Measurements from ENCODE around the gene ROBO1.

The ROBO1 gene

DNA sequence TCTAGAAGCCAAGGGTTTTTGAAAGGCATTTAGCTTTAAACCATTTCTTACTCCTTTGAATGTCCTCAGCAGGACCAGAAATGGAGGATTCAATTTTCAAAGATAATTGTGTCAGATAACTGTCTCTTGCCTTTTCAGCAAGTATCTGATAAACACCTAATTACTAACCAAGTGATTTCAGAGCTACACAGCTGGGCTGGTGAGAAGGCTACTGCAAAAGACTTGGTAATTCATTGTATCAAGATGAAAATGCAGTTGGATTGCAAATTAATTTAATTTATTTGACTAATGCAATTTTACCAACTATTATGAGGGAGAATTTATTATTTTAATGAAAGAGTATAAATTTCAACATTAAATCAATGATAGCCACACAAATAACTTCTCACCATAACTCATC is 165.4 kb downstream of the ROBO1 start:
- TF ChIP-seq, protein P1, sequence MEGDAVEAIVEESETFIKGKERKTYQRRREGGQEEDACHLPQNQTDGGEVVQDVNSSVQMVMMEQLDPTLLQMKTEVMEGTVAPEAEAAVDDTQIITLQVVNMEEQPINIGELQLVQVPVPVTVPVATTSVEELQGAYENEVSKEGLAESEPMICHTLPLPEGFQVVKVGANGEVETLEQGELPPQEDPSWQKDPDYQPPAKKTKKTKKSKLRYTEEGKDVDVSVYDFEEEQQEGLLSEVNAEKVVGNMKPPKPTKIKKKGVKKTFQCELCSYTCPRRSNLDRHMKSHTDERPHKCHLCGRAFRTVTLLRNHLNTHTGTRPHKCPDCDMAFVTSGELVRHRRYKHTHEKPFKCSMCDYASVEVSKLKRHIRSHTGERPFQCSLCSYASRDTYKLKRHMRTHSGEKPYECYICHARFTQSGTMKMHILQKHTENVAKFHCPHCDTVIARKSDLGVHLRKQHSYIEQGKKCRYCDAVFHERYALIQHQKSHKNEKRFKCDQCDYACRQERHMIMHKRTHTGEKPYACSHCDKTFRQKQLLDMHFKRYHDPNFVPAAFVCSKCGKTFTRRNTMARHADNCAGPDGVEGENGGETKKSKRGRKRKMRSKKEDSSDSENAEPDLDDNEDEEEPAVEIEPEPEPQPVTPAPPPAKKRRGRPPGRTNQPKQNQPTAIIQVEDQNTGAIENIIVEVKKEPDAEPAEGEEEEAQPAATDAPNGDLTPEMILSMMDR (conservative IDR thresholded peaks at IDR 0.05), result no peak
- TF ChIP-seq ZFX (IDR thresholded peaks at IDR 0.05), result no peak
- H3K27ac ChIP-seq, result no peak overlapping the region

DNA sequence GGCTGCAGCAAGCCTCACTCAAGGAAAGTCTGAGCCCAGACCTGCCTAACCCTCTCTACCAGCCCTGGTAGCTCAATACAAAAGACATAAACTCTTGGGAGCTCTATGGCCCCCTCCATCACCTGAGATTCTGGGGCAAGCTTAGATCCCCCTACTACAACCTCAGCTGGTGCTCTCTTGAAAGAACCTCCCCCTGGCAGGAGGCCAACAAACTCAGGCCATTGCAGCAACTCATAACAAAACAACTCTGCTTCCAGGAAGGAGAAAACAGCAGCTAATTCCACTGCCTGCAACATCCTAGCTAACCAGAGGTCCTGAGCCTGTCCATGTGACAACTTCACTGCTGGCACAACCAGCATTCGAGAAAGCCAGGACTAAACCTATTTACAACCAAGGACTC is 169.2 kb downstream of the ROBO1 start:
- TF ChIP-seq, protein P1 (conservative IDR thresholded peaks at IDR 0.05), result no peak
- no peak for TF ChIP-seq ZFX (IDR thresholded peaks at IDR 0.05)
- no peak overlapping the region for H3K27ac ChIP-seq

- no peak overlapping the region for H3K27ac ChIP-seq
- TF ChIP-seq ZFX (IDR thresholded peaks at IDR 0.05), result no peak
- TF ChIP-seq, protein P1 (conservative IDR thresholded peaks at IDR 0.05), result no peak
Measured at GRCh38 chr3:79597709-79598108, 170.1 kb downstream of the ROBO1 start.

GRCh38 chr3:79587150-79587549 is 180.6 kb downstream of the ROBO1 start:
- TF ChIP-seq, protein P1 (conservative IDR thresholded peaks at IDR 0.05), result no peak
- no peak for TF ChIP-seq ZFX (IDR thresholded peaks at IDR 0.05)
- H3K27ac ChIP-seq, result no peak overlapping the region

GRCh38 chr3:79586232-79586631 is 181.6 kb downstream of the ROBO1 start:
- TF ChIP-seq, protein P1 (conservative IDR thresholded peaks at IDR 0.05), result no peak
- no peak for TF ChIP-seq ZFX (IDR thresholded peaks at IDR 0.05)

DNA sequence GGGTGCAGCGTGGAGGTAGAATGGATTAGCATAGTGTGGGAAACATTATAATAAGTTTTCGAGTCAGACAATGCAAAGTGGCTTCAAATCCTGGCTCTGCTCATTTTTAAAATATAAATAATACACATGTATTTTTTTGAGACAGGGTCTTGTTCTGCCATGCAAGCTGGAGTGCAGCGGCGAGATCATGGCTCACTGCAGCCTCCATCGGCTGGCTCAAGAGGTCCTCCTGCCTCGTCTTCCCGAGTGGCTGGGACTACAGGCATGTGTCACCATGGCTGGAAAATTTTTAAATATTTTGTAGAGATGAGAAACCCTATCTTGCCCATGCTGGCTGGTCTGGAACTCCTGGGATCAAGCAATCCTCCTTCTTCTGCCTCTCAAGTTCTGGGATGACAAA is 194.9 kb downstream of the ROBO1 start:
- no peak overlapping the region for H3K27ac ChIP-seq
- TF ChIP-seq ZFX (IDR thresholded peaks at IDR 0.05), result no peak
- TF ChIP-seq, protein P1 (conservative IDR thresholded peaks at IDR 0.05), result no peak

More at GRCh38 chr3:79586232-79586631, 181.6 kb downstream of the ROBO1 start:
- no peak overlapping the region for H3K27ac ChIP-seq

DNA sequence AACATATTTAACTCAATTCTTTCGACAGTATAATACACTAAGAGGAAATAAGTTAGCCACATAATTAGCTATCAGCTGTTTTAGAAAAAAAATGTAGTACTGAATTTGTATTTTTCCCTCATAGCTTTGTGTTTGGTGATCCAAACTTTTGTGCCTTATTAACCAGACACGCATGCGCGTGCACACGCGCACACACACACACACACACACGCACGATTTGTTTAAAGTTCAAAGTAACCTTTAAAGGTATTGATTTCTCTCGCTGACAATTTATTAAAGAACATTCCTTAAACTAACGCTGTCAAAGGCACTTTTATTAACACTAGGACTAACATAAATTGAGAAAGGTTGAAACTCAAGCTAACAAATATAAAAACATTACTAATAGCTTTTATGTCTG is 198.9 kb downstream of the ROBO1 start:
- no peak for TF ChIP-seq ZFX (IDR thresholded peaks at IDR 0.05)
- TF ChIP-seq, protein P1 (conservative IDR thresholded peaks at IDR 0.05), result no peak
- no peak overlapping the region for H3K27ac ChIP-seq
